Glomerular visceral epithelial cell (primary cell): ENCODE measurements around the gene RAPGEF1.
"Not testable (repeated sequence)": the region's sequence is repeated elsewhere in the genome, so short reads cannot be mapped to it uniquely, and the experiment has no call there.

Experiments used
- DNase-seq: peaks from one replicate; pipeline ENCODE4 v3.0.0-alpha.2; 2016; ENCODE audit errors: extremely low spot score

The RAPGEF1 gene

GRCh38 chr9:131739959-131740648 lies at the start of gene RAPGEF1:
RAPGEF1 (minus strand) TSS chr9:131740076; CDS start chr9:131739830, 246 bp downstream.
- DNase-seq: peak; percentile 69

GRCh38 chr9:131788851-131789250 lies 49.0 kb upstream of the RAPGEF1 start:
- no peak for DNase-seq

- DNase-seq: no peak
Observed at GRCh38 chr9:131787838-131788237, 48.0 kb upstream of the RAPGEF1 start.

GRCh38 chr9:131784748-131785501 lies 45.0 kb upstream of the RAPGEF1 start:
- no peak for DNase-seq

- DNase-seq: no peak
Observed at GRCh38 chr9:131781069-131781468, 41.2 kb upstream of the RAPGEF1 start.

GRCh38 chr9:131776473-131776872 lies 36.6 kb upstream of the RAPGEF1 start:
- DNase-seq: peak; percentile 33

- DNase-seq: no peak
Observed at GRCh38 chr9:131776036-131776435, 36.2 kb upstream of the RAPGEF1 start.

GRCh38 chr9:131774636-131775035 lies 34.8 kb upstream of the RAPGEF1 start:
- no peak for DNase-seq

GRCh38 chr9:131773911-131774379 lies 34.1 kb upstream of the RAPGEF1 start:
- peak; percentile 57 for DNase-seq

- DNase-seq: no peak
Observed at GRCh38 chr9:131772940-131773339, 33.1 kb upstream of the RAPGEF1 start.

- no peak for DNase-seq
Observed at GRCh38 chr9:131771646-131772045, 31.8 kb upstream of the RAPGEF1 start.

- DNase-seq: no peak
Observed at GRCh38 chr9:131769361-131769760, 29.5 kb upstream of the RAPGEF1 start.

- no peak for DNase-seq
Observed at GRCh38 chr9:131764568-131764967, 24.7 kb upstream of the RAPGEF1 start.

GRCh38 chr9:131762356-131762932 lies 22.6 kb upstream of the RAPGEF1 start:
- DNase-seq: peak; percentile 62

- DNase-seq: no peak
Observed at GRCh38 chr9:131759017-131759647, 19.3 kb upstream of the RAPGEF1 start.

- no peak for DNase-seq
Observed at GRCh38 chr9:131757549-131757948, 17.7 kb upstream of the RAPGEF1 start.

- peak; percentile 81 for DNase-seq
Observed at GRCh38 chr9:131755541-131756198, 15.8 kb upstream of the RAPGEF1 start.

- no peak for DNase-seq
Observed at GRCh38 chr9:131754846-131755245, 15.0 kb upstream of the RAPGEF1 start.

GRCh38 chr9:131753751-131754150 lies 13.9 kb upstream of the RAPGEF1 start:
- DNase-seq: not testable (repeated sequence)

- no peak for DNase-seq
Observed at GRCh38 chr9:131752231-131752884, 12.5 kb upstream of the RAPGEF1 start.

GRCh38 chr9:131748411-131748955 lies 8.6 kb upstream of the RAPGEF1 start:
- DNase-seq: no peak
